SJSA1 (cell line): ENCODE measurements around the gene TMEM184A. TPM values are rescaled to one million over a fixed set of nuclear protein-coding genes. Genes with fewer than 3 reads are reported as not detected.

Experiments used
- DNase-seq, 2 experiments: peaks; one replicate each; pipeline ENCODE4 v3.0.0-alpha.2; 2015 to 2020; ENCODE audit warnings: low spot score in 2 of 2, low read depth in 1 of 2
- H3K27ac ChIP-seq: fragments of 250-450 bp; sonication (Bioruptor Pico); 2 replicates; pipeline ENCODE4 v1.5.1; 2020; ENCODE audit warnings: mild to moderate bottlenecking, moderate library complexity
- H3K27me3 ChIP-seq: fragments of 250-450 bp; sonication (Bioruptor Pico); replicated peaks from 2 replicates; pipeline ENCODE4 v1.5.1; 2020; ENCODE audit warnings: mild to moderate bottlenecking, moderate library complexity
- H3K36me3 ChIP-seq: fragments of 250-450 bp; sonication (Bioruptor Pico); 2 replicates; pipeline ENCODE4 v1.5.1; 2020; ENCODE audit warnings: mild to moderate bottlenecking
- H3K4me1 ChIP-seq: fragments of 250-450 bp; sonication (Bioruptor Pico); replicated peaks from 2 replicates; pipeline ENCODE4 v1.6.1; 2021; ENCODE audit warnings: mild to moderate bottlenecking
- H3K4me3 ChIP-seq: fragments of 250-450 bp; sonication (Bioruptor Pico); 2 replicates; pipeline ENCODE4 v1.5.1; 2020; ENCODE audit warnings: mild to moderate bottlenecking
- H3K9me3 ChIP-seq: fragments of 250-450 bp; sonication (Bioruptor Pico); replicated peaks from 2 replicates; pipeline ENCODE4 v1.5.1; 2020; ENCODE audit warnings: mild to moderate bottlenecking
- total RNA-seq: library from RNA; depleted of rRNA; stranded (reverse); fragments of >200 nt; shearing (Covaris generic); gene quantifications from 2 replicates; pipeline ENCODE4 v1.2.3, GENCODE V29; 2014; rRNA removed

TMEM184A gene
- total RNA-seq, 1 experiment from 2014 or later = 1.8 TPM

GRCh38 chr7:1494866-1495563 is 61.0 kb downstream of the TMEM184A start:
- Histone ChIP-seq H3K4me3 (no peak overlapping the region), H3K27me3 (no peaks in the 10 kb centered on the region), H3K4me1 (no peaks in the 10 kb centered on the region), H3K9me3 (no peaks in the 10 kb centered on the region), H3K27ac (no peak overlapping the region), H3K36me3 (peaks cover 72% of the 10 kb centered on the region)
- no peak for DNase-seq

GRCh38 chr7:1494447-1494846 is 61.6 kb downstream of the TMEM184A start:
- Histone ChIP-seq H3K27ac (no peak overlapping the region), H3K4me3 (no peak overlapping the region), H3K27me3 (no peaks in the 10 kb centered on the region), H3K9me3 (no peaks in the 10 kb centered on the region), H3K36me3 (peaks cover 72% of the 10 kb centered on the region), H3K4me1 (no peaks in the 10 kb centered on the region)
- no peak for DNase-seq

- no peak overlapping the region for H3K27ac ChIP-seq
- no peak overlapping the region for H3K4me3 ChIP-seq
- no peaks in the 10 kb centered on the region for H3K9me3 ChIP-seq
- no peaks in the 10 kb centered on the region for H3K27me3 ChIP-seq
- DNase-seq = no peak
- H3K36me3 ChIP-seq = peaks cover 80% of the 10 kb centered on the region
- H3K4me1 ChIP-seq = no peaks in the 10 kb centered on the region
Measured at GRCh38 chr7:1493571-1493970, 62.4 kb downstream of the TMEM184A start.

GRCh38 chr7:1493129-1493528 is 62.9 kb downstream of the TMEM184A start:
- no peak for DNase-seq
- Histone ChIP-seq H3K27ac (no peak overlapping the region), H3K27me3 (no peaks in the 10 kb centered on the region), H3K4me1 (no peaks in the 10 kb centered on the region), H3K36me3 (peaks cover 82% of the 10 kb centered on the region), H3K9me3 (no peaks in the 10 kb centered on the region), H3K4me3 (no peak overlapping the region)

- H3K36me3 ChIP-seq = peaks cover 82% of the 10 kb centered on the region
- H3K9me3 ChIP-seq = no peaks in the 10 kb centered on the region
- H3K4me1 ChIP-seq = no peaks in the 10 kb centered on the region
- DNase-seq = no peak
- H3K27me3 ChIP-seq = no peaks in the 10 kb centered on the region
- no peak overlapping the region for H3K27ac ChIP-seq
- H3K4me3 ChIP-seq = no peak overlapping the region
Measured at GRCh38 chr7:1492640-1493039, 63.4 kb downstream of the TMEM184A start.

Other genes starting within 250 kb of the TMEM184A start
- gene MICALL2, start 96.7 kb downstream of the TMEM184A start, total RNA-seq = 4.0 and 7.7 TPM in 2 replicates
- 34.9 and 36.8 TPM in 2 replicates for gene INTS1, start 51.8 kb downstream of the TMEM184A start, total RNA-seq
- 47.2 and 51.7 TPM in 2 replicates for gene MAFK, start 25.5 kb downstream of the TMEM184A start, total RNA-seq
- 63.9 and 84.7 TPM in 2 replicates for gene PSMG3, start 13.8 kb upstream of the TMEM184A start, total RNA-seq
- gene ELFN1, start 114.1 kb upstream of the TMEM184A start, total RNA-seq = not detected in 2 replicates